Spleen (tissue), 11 donors: ENCODE data around the gene BCL3. TPM values are rescaled to one million over a fixed set of nuclear protein-coding genes. Genes with fewer than 3 reads are reported as not detected.

ENCODE experiments used
- DNase-seq: peaks from one replicate; pipeline ENCODE4 v3.0.0-alpha.2; 2020
- H3K27ac ChIP-seq, 8 donors: fragments of 200-600 bp; sonication (generic) in 7 of 8; 1 replicate in 4 of 8; 2 replicates in 4 of 8; pipeline versions ENCODE4 v1.5.0 to v1.8.0; 2016 to 2021; ENCODE audit warnings: inconsistent platforms in 4 of 8, mild to moderate bottlenecking in 4 of 8, moderate library complexity in 1 of 8
- H3K27me3 ChIP-seq, 7 donors: fragments of 200-600 bp; sonication (generic) in 6 of 7; replicated peaks in 1 of 7; 1 replicate in 4 of 7; 2 replicates in 3 of 7; pipeline versions ENCODE4 v1.5.0 to v1.8.0; 2016 to 2021; ENCODE audit warnings: inconsistent platforms in 3 of 7, mild to moderate bottlenecking in 1 of 7
- H3K36me3 ChIP-seq, 6 donors: fragments of 200-600 bp; sonication (generic) in 5 of 6; 1 replicate in 4 of 6; 2 replicates in 2 of 6; pipeline versions ENCODE4 v1.5.0 to v1.8.0; 2016 to 2021; ENCODE audit warnings: inconsistent platforms in 2 of 6
- H3K4me1 ChIP-seq, 6 donors: fragments of 200-600 bp; sonication (generic) in 5 of 6; 1 replicate in 3 of 6; 2 replicates in 3 of 6; pipeline versions ENCODE4 v1.5.0 to v1.8.0; 2016 to 2021; ENCODE audit warnings: inconsistent platforms in 3 of 6
- H3K4me3 ChIP-seq, 8 donors: fragments of 200-600 bp; sonication (generic) in 7 of 8; 1 replicate in 4 of 8; 2 replicates in 4 of 8; pipeline versions ENCODE4 v1.5.0 to v1.8.0; 2016 to 2021; ENCODE audit warnings: inconsistent platforms in 4 of 8, mild to moderate bottlenecking in 4 of 8, moderate library complexity in 2 of 8
- H3K9me3 ChIP-seq, 8 donors: fragments of 200-600 bp; sonication (generic) in 7 of 8; 1 replicate in 4 of 8; 2 replicates in 4 of 8; pipeline versions ENCODE4 v1.5.0 to v1.8.0; 2016 to 2021; ENCODE audit warnings: inconsistent platforms in 4 of 8
- POLR2A ChIP-seq, 3 donors: fragments of 450-650 bp; IDR thresholded peaks; one replicate each; pipeline ENCODE4 v1.5.1; 2017; ENCODE audit warnings: antibody characterized with exemption in 3 of 3, mild to moderate bottlenecking in 1 of 3
- POLR2AphosphoS5 ChIP-seq, 3 donors: sonication (generic); formaldehyde crosslinking; IDR thresholded peaks; one replicate each; pipeline ENCODE4 v1.5.1; 2017; ENCODE audit warnings: antibody characterized with exemption in 3 of 3
- WGBS, 5 donors: extraction: QIAGEN DNeasy Blood & Tissue Kit in 3 of 5; methylation state at CpG; one replicate each; pipeline versions ENCODE4 v1.1.5 to v1.1.7; 2013 to 2018; 5-methylcytosine and 5-hydroxymethylcytosine counted together
- intact Hi-C: fragments of 100-400 bp; cut with DNase I; formaldehyde crosslinking; loops from one replicate; pipeline ENCODE4 v1.15.0; 2023; ENCODE audit warnings: low total_unique reads
- polyA plus RNA-seq, 3 donors: library from polyadenylated mRNA; stranded (reverse); fragments of 200-250 nt; gene quantifications; one replicate each; pipeline ENCODE4 v1.2.1, GENCODE V29; 2013
- total RNA-seq, 7 donors: library from RNA; depleted of rRNA in 3 of 7; stranded (reverse); fragments of >200 nt in 3 of 7; fragmentation: NEBNext Ultra II Directional in 4 of 7; extraction: Animal tissue kit (Norgen Biotek cat#: 25700) in 4 of 7; gene quantifications; one replicate each; pipeline versions ENCODE4 v1.1.0 to v1.2.1, GENCODE V29; 2016 to 2021
- TF ChIP-seq, protein P1 (sequence below), 11 experiments: fragments of 200-600 bp in 7 of 11; fragments of 450-650 bp in 4 of 11; sonication (generic) in 4 of 11; IDR thresholded peaks in 8 of 11; conservative IDR thresholded peaks in 3 of 11; 1 replicate in 7 of 11; 2 replicates in 4 of 11; pipeline versions ENCODE4 v1.4.0 to v1.8.0; 2016 to 2021; ENCODE audit warnings: antibody characterized with exemption in 11 of 11, inconsistent platforms in 4 of 11, mild to moderate bottlenecking in 1 of 11
- donor health status: healthy with polysubstance abuse.
- donor health status: DM: no; HTN: no; CAD: no; lungs with moderate emphysema.
- donor health status: DM: no; HTN: no; CAD: no.
- donor health status: Bipolar disorder and iron deficiency.
- donor health status: healthy.
- donor health status: DM: no; HTN: no; CAD: no.
- donor health status: DM: yes; HTN: yes; CAD: no.

Gene BCL3
- total and polyA plus RNA-seq, 10 donors: 26.5 to 229 (median 76.9) TPM

DNA sequence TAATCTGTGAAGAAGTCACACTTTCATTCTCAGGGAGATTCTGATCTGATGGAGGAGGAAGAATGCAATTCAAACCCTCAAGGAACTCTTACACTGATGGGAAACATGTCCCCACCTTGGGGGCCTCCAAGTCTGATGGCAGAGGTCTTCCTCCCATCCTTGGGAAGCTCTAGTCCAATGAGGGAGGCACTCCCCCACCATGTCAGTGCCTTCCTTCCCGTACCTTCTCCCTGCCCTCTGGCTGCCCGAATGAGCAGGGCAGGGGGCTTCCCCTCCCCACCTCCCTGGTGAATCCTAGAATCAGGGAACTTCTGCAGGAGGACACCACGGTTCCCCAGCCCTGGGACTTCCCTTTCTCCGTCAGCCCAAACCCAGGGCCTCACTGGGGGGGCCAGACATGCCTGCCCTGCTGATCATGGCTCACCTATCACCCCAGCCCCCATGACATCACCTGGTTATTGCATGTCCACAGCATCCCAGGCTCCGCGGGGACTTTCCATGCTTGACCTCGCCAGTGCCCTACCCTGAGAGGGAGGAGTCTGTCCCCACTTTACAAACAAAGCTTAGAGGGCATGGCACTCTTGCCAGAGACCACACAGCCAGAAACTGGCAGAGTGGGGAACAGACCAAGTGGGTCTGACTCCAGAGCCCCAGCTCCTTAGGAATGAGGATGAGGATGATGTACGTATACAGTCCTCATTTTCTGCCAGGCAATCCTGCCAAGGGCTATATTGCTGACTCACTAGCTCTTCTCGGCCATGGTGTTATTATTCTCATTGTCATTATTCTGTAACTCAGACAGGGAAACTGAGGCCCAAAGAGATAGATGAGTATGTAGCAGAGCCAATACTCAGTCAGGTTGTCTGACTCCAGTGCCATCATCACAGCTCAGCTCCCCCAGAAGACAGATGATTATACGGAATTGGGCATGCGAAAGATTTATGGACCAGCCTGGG lies 9.6 kb upstream of the BCL3 start:
- DNase-seq: peak; percentile 80
- no peaks in the 10 kb centered on the region for H3K9me3 ChIP-seq
- TF ChIP-seq, protein P1, sequence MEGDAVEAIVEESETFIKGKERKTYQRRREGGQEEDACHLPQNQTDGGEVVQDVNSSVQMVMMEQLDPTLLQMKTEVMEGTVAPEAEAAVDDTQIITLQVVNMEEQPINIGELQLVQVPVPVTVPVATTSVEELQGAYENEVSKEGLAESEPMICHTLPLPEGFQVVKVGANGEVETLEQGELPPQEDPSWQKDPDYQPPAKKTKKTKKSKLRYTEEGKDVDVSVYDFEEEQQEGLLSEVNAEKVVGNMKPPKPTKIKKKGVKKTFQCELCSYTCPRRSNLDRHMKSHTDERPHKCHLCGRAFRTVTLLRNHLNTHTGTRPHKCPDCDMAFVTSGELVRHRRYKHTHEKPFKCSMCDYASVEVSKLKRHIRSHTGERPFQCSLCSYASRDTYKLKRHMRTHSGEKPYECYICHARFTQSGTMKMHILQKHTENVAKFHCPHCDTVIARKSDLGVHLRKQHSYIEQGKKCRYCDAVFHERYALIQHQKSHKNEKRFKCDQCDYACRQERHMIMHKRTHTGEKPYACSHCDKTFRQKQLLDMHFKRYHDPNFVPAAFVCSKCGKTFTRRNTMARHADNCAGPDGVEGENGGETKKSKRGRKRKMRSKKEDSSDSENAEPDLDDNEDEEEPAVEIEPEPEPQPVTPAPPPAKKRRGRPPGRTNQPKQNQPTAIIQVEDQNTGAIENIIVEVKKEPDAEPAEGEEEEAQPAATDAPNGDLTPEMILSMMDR (IDR thresholded peaks at IDR 0.05 in 8 of 11, conservative IDR thresholded peaks at IDR 0.05 in 3 of 11): peak in 1 of 11 experiments; percentile 8
- TF ChIP-seq POLR2AphosphoS5 (IDR thresholded peaks at IDR 0.05) (peak in 1 of 3 donors; percentile 14), POLR2A (IDR thresholded peaks at IDR 0.05) (no peak)
- no peaks in the 10 kb centered on the region for H3K36me3 ChIP-seq
- intact Hi-C loops: no loop called here
- no peak overlapping the region for H3K4me3 ChIP-seq
- H3K27me3 ChIP-seq: no peaks in the 10 kb centered on the region
- 47 to 57% (median 48%) methylated on average over 11 of the region's 11 CpGs for WGBS, 5 donors
- peak overlapping the region in 7 of 8 donors; percentile 3 to 69 (median 29) for H3K27ac ChIP-seq
- peaks cover 33 to 98% (median 73%) of the 10 kb centered on the region in 6 donors for H3K4me1 ChIP-seq

GRCh38 chr19:44740351-44740824 lies 8.1 kb upstream of the BCL3 start:
- no peaks in the 10 kb centered on the region for H3K27me3 ChIP-seq
- TF ChIP-seq POLR2A (IDR thresholded peaks at IDR 0.05): no peak
- H3K27ac ChIP-seq: peak overlapping the region in 5 of 8 donors; percentile 82 to 99 (median 97)
- no peaks in the 10 kb centered on the region for H3K9me3 ChIP-seq
- intact Hi-C loops: no loop called here
- no peak for DNase-seq
- H3K4me3 ChIP-seq: no peak overlapping the region
- H3K4me1 ChIP-seq: peaks cover 44 to 100% (median 87%) of the 10 kb centered on the region in 6 donors
- 54 to 71% (median 55%) methylated on average over 3 of the region's 3 CpGs for WGBS, 5 donors
- H3K36me3 ChIP-seq: no peaks in the 10 kb centered on the region

DNA sequence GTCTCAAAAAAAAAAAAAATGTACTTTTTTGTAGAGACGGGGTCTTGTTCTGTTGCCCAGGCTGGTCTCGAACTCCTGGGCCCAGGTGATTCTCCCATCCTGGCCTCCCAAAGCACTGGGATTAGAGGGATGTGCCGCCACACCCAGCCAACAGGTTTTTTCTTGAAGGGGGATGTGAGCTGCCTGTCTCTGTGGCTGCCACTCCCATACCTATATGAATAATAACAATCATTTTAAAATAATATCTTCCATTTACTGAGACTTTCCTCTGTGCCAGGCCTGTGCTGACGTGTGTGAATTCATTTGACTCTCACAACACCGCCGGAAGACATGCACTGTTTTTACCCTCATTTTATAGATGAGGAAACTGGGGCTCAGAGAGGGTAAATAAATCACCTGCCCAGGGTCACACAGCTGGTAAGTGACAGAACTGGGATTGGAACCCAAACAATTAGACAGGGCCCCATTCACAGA lies 7.2 kb upstream of the BCL3 start:
- TF ChIP-seq POLR2A (IDR thresholded peaks at IDR 0.05) (no peak), POLR2AphosphoS5 (IDR thresholded peaks at IDR 0.05) (no peak)
- TF ChIP-seq, protein P1 (IDR thresholded peaks at IDR 0.05 in 8 of 11, conservative IDR thresholded peaks at IDR 0.05 in 3 of 11): no peak
- H3K4me1 ChIP-seq: peaks cover 44 to 100% (median 88%) of the 10 kb centered on the region in 6 donors

GRCh38 chr19:44741841-44742329 lies 6.6 kb upstream of the BCL3 start:
- Histone ChIP-seq H3K36me3 (no peaks in the 10 kb centered on the region), H3K4me1 (peaks cover 49 to 100% (median 88%) of the 10 kb centered on the region in 6 donors), H3K4me3 (peak overlapping the region in 1 of 8 donors; percentile 30), H3K27ac (peak overlapping the region; percentile 75 to 99 (median 97)), H3K27me3 (no peaks in the 10 kb centered on the region), H3K9me3 (no peaks in the 10 kb centered on the region)
- peak; percentile 94 for DNase-seq
- WGBS, 5 donors: 7 to 27% (median 17%) methylated on average over 6 to 13 of the region's 13 CpGs
- intact Hi-C loops: no loop called here
- TF ChIP-seq POLR2AphosphoS5 (IDR thresholded peaks at IDR 0.05): peak; percentile 94 to 95 (median 94)
- TF ChIP-seq, protein P1 (IDR thresholded peaks at IDR 0.05 in 8 of 11, conservative IDR thresholded peaks at IDR 0.05 in 3 of 11): no peak
- no peak for TF ChIP-seq POLR2A (IDR thresholded peaks at IDR 0.05)

More for the DNA sequence above, 7.2 kb upstream of the BCL3 start:
- intact Hi-C loops: no loop called here
- Histone ChIP-seq H3K4me3 (peak overlapping the region in 1 of 8 donors; percentile 30), H3K36me3 (no peaks in the 10 kb centered on the region), H3K27me3 (no peaks in the 10 kb centered on the region), H3K27ac (peak overlapping the region; percentile 42 to 99 (median 97)), H3K9me3 (no peaks in the 10 kb centered on the region)
- 51 to 65% (median 54%) methylated on average over 6 of the region's 6 CpGs for WGBS, 5 donors
- no peak for DNase-seq
